ENCODE results near the gene FAM118B.

DNA sequence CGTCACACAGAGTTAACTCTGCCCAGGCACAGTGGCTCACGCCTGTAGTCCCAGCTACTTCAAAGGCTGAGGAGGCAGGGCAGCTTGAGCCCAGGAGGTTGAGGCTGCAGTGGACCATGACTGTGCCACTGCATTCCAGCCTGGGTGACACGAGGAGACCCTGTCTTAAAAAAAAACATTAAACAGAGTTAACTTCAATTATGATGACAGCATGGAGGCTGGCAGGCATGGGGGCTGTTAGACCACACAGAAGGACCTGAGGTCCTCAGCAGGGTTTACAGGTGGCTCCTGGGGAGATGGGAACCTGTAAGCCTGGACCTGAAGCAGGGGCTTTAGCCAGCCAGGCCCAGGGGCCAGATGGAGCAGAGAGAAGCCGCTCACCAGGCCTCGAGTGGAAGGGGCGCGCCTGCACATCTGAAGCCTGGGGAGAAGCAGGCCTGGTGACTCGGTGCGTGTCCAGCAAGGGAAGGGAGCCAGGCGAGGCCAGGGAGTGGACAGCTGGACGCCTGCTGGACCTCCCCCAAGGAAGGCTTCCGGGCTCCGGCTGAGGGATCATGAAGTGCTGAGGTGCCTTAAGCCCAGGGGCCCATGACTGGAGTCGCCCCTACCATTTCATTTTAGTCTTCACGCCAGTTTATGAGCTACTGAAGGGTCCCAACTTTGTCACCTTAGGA lies 25.4 kb upstream of the FAM118B start:
- TF ChIP-seq, protein P1, sequence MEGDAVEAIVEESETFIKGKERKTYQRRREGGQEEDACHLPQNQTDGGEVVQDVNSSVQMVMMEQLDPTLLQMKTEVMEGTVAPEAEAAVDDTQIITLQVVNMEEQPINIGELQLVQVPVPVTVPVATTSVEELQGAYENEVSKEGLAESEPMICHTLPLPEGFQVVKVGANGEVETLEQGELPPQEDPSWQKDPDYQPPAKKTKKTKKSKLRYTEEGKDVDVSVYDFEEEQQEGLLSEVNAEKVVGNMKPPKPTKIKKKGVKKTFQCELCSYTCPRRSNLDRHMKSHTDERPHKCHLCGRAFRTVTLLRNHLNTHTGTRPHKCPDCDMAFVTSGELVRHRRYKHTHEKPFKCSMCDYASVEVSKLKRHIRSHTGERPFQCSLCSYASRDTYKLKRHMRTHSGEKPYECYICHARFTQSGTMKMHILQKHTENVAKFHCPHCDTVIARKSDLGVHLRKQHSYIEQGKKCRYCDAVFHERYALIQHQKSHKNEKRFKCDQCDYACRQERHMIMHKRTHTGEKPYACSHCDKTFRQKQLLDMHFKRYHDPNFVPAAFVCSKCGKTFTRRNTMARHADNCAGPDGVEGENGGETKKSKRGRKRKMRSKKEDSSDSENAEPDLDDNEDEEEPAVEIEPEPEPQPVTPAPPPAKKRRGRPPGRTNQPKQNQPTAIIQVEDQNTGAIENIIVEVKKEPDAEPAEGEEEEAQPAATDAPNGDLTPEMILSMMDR (IDR thresholded peaks at IDR 0.05), result no peak
- TF ChIP-seq POLR2A (IDR thresholded peaks at IDR 0.05), result no peak

Measured in tibial nerve (tissue), 3 donors.